AG04450 (cell line): ENCODE results near the gene KRTAP22-2. TPM values are rescaled to one million over a fixed set of nuclear protein-coding genes. Genes with fewer than 3 reads are reported as not detected.

Experiments used
- CTCF ChIA-PET: fragments of 300-600, 350-600 bp; formaldehyde crosslinking; extraction: SDS; loops from one replicate; lab custom pipeline; 2022; ENCODE audit warnings: antibody characterized with exemption, inconsistent platforms; lab: Charles Lee
- POLR2A ChIA-PET: fragments of 350-600 bp; formaldehyde crosslinking; extraction: SDS; loops from one replicate; lab custom pipeline; 2021; ENCODE audit warnings: antibody characterized with exemption, inconsistent platforms; lab: Yijun Ruan, JAX
- DNase-seq: peaks from one replicate; pipeline ENCODE4 v3.0.0-alpha.2; 2011; ENCODE audit warnings: low read depth, low spot score
- H3K27ac ChIP-seq: one replicate; pipeline ENCODE4 v1.5.1; 2012; ENCODE audit warnings: low read depth, low read length, control low read depth
- H3K27me3 ChIP-seq: one replicate; pipeline ENCODE4 v1.6.0; 2012; ENCODE audit warnings: low read length; ENCODE audit not compliant: control insufficient read depth, insufficient read depth
- H3K4me3 ChIP-seq: 2 replicates; pipeline ENCODE4 v1.5.1; 2011; ENCODE audit warnings: mild to moderate bottlenecking, low read depth, low read length, control low read depth
- H3K9me3 ChIP-seq: 2 replicates; pipeline ENCODE4 v1.5.1; 2012; ENCODE audit warnings: low read length; ENCODE audit not compliant: control insufficient read depth, insufficient read depth
- CTCF ChIP-seq: IDR thresholded peaks from 2 replicates; pipeline ENCODE4 v1.5.1; 2011; ENCODE audit warnings: low read depth, low read length, control low read depth, inconsistent platforms
- polyA plus RNA-seq: library from polyadenylated mRNA; depleted of rRNA; stranded (reverse); fragments of >200 nt; gene quantifications from 2 replicates; pipeline ENCODE4 v1.2.3, GENCODE V29; 2011

Gene KRTAP22-2
- polyA plus RNA-seq, 1 experiment: not detected

- ChIA-PET CTCF (no interaction called here), POLR2A (no interaction called here)
- Histone ChIP-seq H3K9me3 (peaks cover 39% of the 10 kb centered on the region), H3K27me3 (no peaks in the 10 kb centered on the region), H3K27ac (no peak overlapping the region), H3K4me3 (no peak overlapping the region)
- no peak for DNase-seq
- TF ChIP-seq CTCF: no peak
Measured at GRCh38 chr21:30625449-30626165, 35.4 kb upstream of the KRTAP22-2 start.

- DNase-seq: no peak
- Histone ChIP-seq H3K9me3 (peaks cover 37% of the 10 kb centered on the region), H3K27ac (no peak overlapping the region), H3K27me3 (no peaks in the 10 kb centered on the region), H3K4me3 (no peak overlapping the region)
- ChIA-PET POLR2A (no interaction called here), CTCF (no interaction called here)
- no peak for TF ChIP-seq CTCF
Measured at GRCh38 chr21:30623362-30623761, 33.2 kb upstream of the KRTAP22-2 start.

GRCh38 chr21:30620522-30620921, 30.3 kb upstream of the KRTAP22-2 start, which contains the start of gene KRTAP20-4:
Gene KRTAP20-4 (plus strand): TSS chr21:30620627.
- POLR2A ChIA-PET: no interaction called here
- no peak within 1 kb of the TSS for H3K4me3 ChIP-seq
- DNase-seq: no peak
- H3K9me3 ChIP-seq: peaks cover 30% of the 10 kb centered on the region
- CTCF ChIA-PET: no interaction called here
- TF ChIP-seq CTCF: no peak
- no peak within 1 kb of the TSS for H3K27ac ChIP-seq
- no peaks in the 10 kb centered on the region for H3K27me3 ChIP-seq

GRCh38 chr21:30620080-30620479, 29.9 kb upstream of the KRTAP22-2 start:
- no peak for TF ChIP-seq CTCF
- Histone ChIP-seq H3K27me3 (no peaks in the 10 kb centered on the region), H3K9me3 (peaks cover 26% of the 10 kb centered on the region), H3K4me3 (no peak overlapping the region), H3K27ac (no peak overlapping the region)
- POLR2A ChIA-PET: no interaction called here
- DNase-seq: no peak
- CTCF ChIA-PET: no interaction called here

- DNase-seq: no peak
- CTCF ChIA-PET: no interaction called here
- POLR2A ChIA-PET: no interaction called here
- no peak within 1 kb of the TSS for H3K27ac ChIP-seq
- no peak within 1 kb of the TSS for H3K4me3 ChIP-seq
- no peaks in the 10 kb centered on the region for H3K27me3 ChIP-seq
- peaks cover 12% of the 10 kb centered on the region for H3K9me3 ChIP-seq
- no peak for TF ChIP-seq CTCF
Measured at GRCh38 chr21:30616125-30616524, 25.9 kb upstream of the KRTAP22-2 start, which contains the start of gene KRTAP20-1. Gene KRTAP20-1 (plus strand): TSS chr21:30616425. CDS start chr21:30616455, 30 bp downstream.
